Activated naive CD4-positive, alpha-beta T cell treated with anti-CD3 and anti-CD28 coated beads for 36 hours (primary cell): ENCODE measurements around the gene CEMIP2. TPM values are rescaled to one million over a fixed set of nuclear protein-coding genes. Genes with fewer than 3 reads are reported as not detected.

Source experiments
- CTCF ChIA-PET: fragments of 350-600 bp; sonication (Branson Sonifier 250); formaldehyde crosslinking; loops from one replicate; lab custom pipeline; 2021; ENCODE audit warnings: antibody characterized with exemption; lab: Charles Lee
- DNase-seq: peaks from one replicate; pipeline ENCODE4 v3.0.0-alpha.2; 2020
- H3K27ac Mint-ChIP-seq: one replicate; pipeline ENCODE4 v1.8.0; 2021; ENCODE audit warnings: mild to moderate bottlenecking, mixed read lengths
- H3K27me3 Mint-ChIP-seq: one replicate; pipeline ENCODE4 v1.8.0; 2021; ENCODE audit warnings: low read depth, mixed read lengths
- H3K36me3 Mint-ChIP-seq: one replicate; pipeline ENCODE4 v1.8.0; 2021; ENCODE audit warnings: low read depth, mixed read lengths
- H3K4me1 Mint-ChIP-seq: one replicate; pipeline ENCODE4 v1.8.0; 2021; ENCODE audit warnings: low read depth, mixed read lengths
- H3K4me3 Mint-ChIP-seq: one replicate; pipeline ENCODE4 v1.8.0; 2021; ENCODE audit warnings: mild to moderate bottlenecking, moderate library complexity, mixed read lengths
- H3K9me3 Mint-ChIP-seq: one replicate; pipeline ENCODE4 v1.8.0; 2021; ENCODE audit warnings: mixed read lengths
- intact Hi-C: fragments of 100-400 bp; cut with micrococcal nuclease; formaldehyde crosslinking; loops from one replicate; pipeline ENCODE4 v1.15.1; 2023
- total RNA-seq, 2 experiments: library from RNA; stranded (reverse); gene quantifications; one replicate each; pipeline ENCODE4 v1.2.3, GENCODE V29; 2021

CEMIP2 gene
- total RNA-seq, 2 experiments from 2014 or later: 36.4 to 39.7 TPM

- Mint-ChIP-seq H3K4me1 (peaks cover 33% of the 10 kb centered on the region), H3K9me3 (no peaks in the 10 kb centered on the region)
Measured at GRCh38 chr9:71684566-71684965, 83.7 kb downstream of the CEMIP2 start.

GRCh38 chr9:71683598-71684235 is 84.6 kb downstream of the CEMIP2 start:
- DNase-seq: no peak
- no peaks in the 10 kb centered on the region for H3K9me3 Mint-ChIP-seq
- H3K4me1 Mint-ChIP-seq: peaks cover 27% of the 10 kb centered on the region
- no peak overlapping the region for H3K4me3 Mint-ChIP-seq
- H3K27me3 Mint-ChIP-seq: no peaks in the 10 kb centered on the region
- no peak overlapping the region for H3K27ac Mint-ChIP-seq
- peaks cover 29% of the 10 kb centered on the region for H3K36me3 Mint-ChIP-seq
- CTCF ChIA-PET: interaction anchor here (0.7 kb wide), 1 partner anchor 116 kb away, joined by 4 read pairs; no protein-coding TSS in a partner anchor
- intact Hi-C loops: loop anchor here (2.0 kb wide), 2 partner anchors 55 to 85 kb away; partner anchors contain the start of gene CEMIP2

More at GRCh38 chr9:71684566-71684965, 83.7 kb downstream of the CEMIP2 start:
- H3K27me3 Mint-ChIP-seq: no peaks in the 10 kb centered on the region
- H3K36me3 Mint-ChIP-seq: peaks cover 35% of the 10 kb centered on the region
- H3K4me3 Mint-ChIP-seq: no peak overlapping the region
- DNase-seq: no peak
- intact Hi-C loops: loop anchor here (2.0 kb wide), 2 partner anchors 56 to 84 kb away; partner anchors contain the start of gene CEMIP2
- no peak overlapping the region for H3K27ac Mint-ChIP-seq
- CTCF ChIA-PET: interaction anchor here (0.6 to 2.0 kb wide), 4 partner anchors 21 to 115 kb away, joined by 3 to 7 read pairs (median 5); no protein-coding TSS in a partner anchor

- Mint-ChIP-seq H3K36me3 (peaks cover 19% of the 10 kb centered on the region), H3K4me1 (peaks cover 26% of the 10 kb centered on the region)
Measured at GRCh38 chr9:71681708-71682272, 86.5 kb downstream of the CEMIP2 start.

GRCh38 chr9:71681104-71681707 is 87.1 kb downstream of the CEMIP2 start:
- H3K4me1 Mint-ChIP-seq: peaks cover 26% of the 10 kb centered on the region
- H3K36me3 Mint-ChIP-seq: peaks cover 21% of the 10 kb centered on the region
- CTCF ChIA-PET: no interaction called here
- H3K27ac Mint-ChIP-seq: no peak overlapping the region
- no peak for DNase-seq
- no peaks in the 10 kb centered on the region for H3K9me3 Mint-ChIP-seq
- intact Hi-C loops: no loop called here
- no peaks in the 10 kb centered on the region for H3K27me3 Mint-ChIP-seq
- no peak overlapping the region for H3K4me3 Mint-ChIP-seq

More at GRCh38 chr9:71681708-71682272, 86.5 kb downstream of the CEMIP2 start:
- no peaks in the 10 kb centered on the region for H3K9me3 Mint-ChIP-seq
- no peak for DNase-seq
- CTCF ChIA-PET: interaction anchor here (0.6 to 1.0 kb wide), 2 partner anchors 34 to 122 kb away, joined by 3 read pairs; no protein-coding TSS in a partner anchor
- H3K4me3 Mint-ChIP-seq: no peak overlapping the region
- no peaks in the 10 kb centered on the region for H3K27me3 Mint-ChIP-seq
- intact Hi-C loops: no loop called here
- H3K27ac Mint-ChIP-seq: no peak overlapping the region

- Mint-ChIP-seq H3K27me3 (no peaks in the 10 kb centered on the region), H3K27ac (no peak overlapping the region), H3K4me1 (peaks cover 17% of the 10 kb centered on the region), H3K9me3 (no peaks in the 10 kb centered on the region), H3K36me3 (peaks cover 16% of the 10 kb centered on the region), H3K4me3 (no peak overlapping the region)
- intact Hi-C loops: no loop called here
- CTCF ChIA-PET: no interaction called here
- DNase-seq: no peak
Measured at GRCh38 chr9:71680189-71680980, 87.9 kb downstream of the CEMIP2 start.

- Mint-ChIP-seq H3K4me1 (peaks cover 8% of the 10 kb centered on the region), H3K4me3 (no peak overlapping the region), H3K27ac (no peak overlapping the region), H3K36me3 (peaks cover 10% of the 10 kb centered on the region), H3K9me3 (no peaks in the 10 kb centered on the region), H3K27me3 (no peaks in the 10 kb centered on the region)
- intact Hi-C loops: loop anchor here (2.0 kb wide), 1 partner anchor 40 kb away; no protein-coding TSS in a partner anchor
- CTCF ChIA-PET: no interaction called here
- no peak for DNase-seq
Measured at GRCh38 chr9:71678999-71679398, 89.3 kb downstream of the CEMIP2 start.

- H3K27ac Mint-ChIP-seq: no peak overlapping the region
- peaks cover 4% of the 10 kb centered on the region for H3K36me3 Mint-ChIP-seq
- no peak for DNase-seq
- no peak overlapping the region for H3K4me3 Mint-ChIP-seq
- no peaks in the 10 kb centered on the region for H3K27me3 Mint-ChIP-seq
- CTCF ChIA-PET: no interaction called here
- intact Hi-C loops: no loop called here
- peaks cover 3% of the 10 kb centered on the region for H3K4me1 Mint-ChIP-seq
- no peaks in the 10 kb centered on the region for H3K9me3 Mint-ChIP-seq
Measured at GRCh38 chr9:71677209-71677608, 91.1 kb downstream of the CEMIP2 start.

- no peaks in the 10 kb centered on the region for H3K9me3 Mint-ChIP-seq
- peaks cover 3% of the 10 kb centered on the region for H3K4me1 Mint-ChIP-seq
- no peak overlapping the region for H3K4me3 Mint-ChIP-seq
- intact Hi-C loops: no loop called here
- no peak overlapping the region for H3K27ac Mint-ChIP-seq
- no peaks in the 10 kb centered on the region for H3K27me3 Mint-ChIP-seq
- peaks cover 1% of the 10 kb centered on the region for H3K36me3 Mint-ChIP-seq
- CTCF ChIA-PET: no interaction called here
- DNase-seq: no peak
Measured at GRCh38 chr9:71676460-71676859, 91.9 kb downstream of the CEMIP2 start.

- Mint-ChIP-seq H3K27ac (no peak overlapping the region), H3K27me3 (no peaks in the 10 kb centered on the region)
- CTCF ChIA-PET: no interaction called here
Measured at GRCh38 chr9:71675857-71676165, 92.5 kb downstream of the CEMIP2 start.

GRCh38 chr9:71675105-71675856 is 93.0 kb downstream of the CEMIP2 start:
- no peaks in the 10 kb centered on the region for H3K27me3 Mint-ChIP-seq
- peaks cover 3% of the 10 kb centered on the region for H3K4me1 Mint-ChIP-seq
- no peak overlapping the region for H3K4me3 Mint-ChIP-seq
- no peaks in the 10 kb centered on the region for H3K9me3 Mint-ChIP-seq
- intact Hi-C loops: no loop called here
- H3K36me3 Mint-ChIP-seq: peaks cover 1% of the 10 kb centered on the region
- no peak for DNase-seq
- H3K27ac Mint-ChIP-seq: no peak overlapping the region
- CTCF ChIA-PET: interaction anchor here (0.6 kb wide), 1 partner anchor 94 kb away, joined by 3 read pairs; no protein-coding TSS in a partner anchor

More at GRCh38 chr9:71675857-71676165, 92.5 kb downstream of the CEMIP2 start:
- Mint-ChIP-seq H3K36me3 (peaks cover 1% of the 10 kb centered on the region), H3K4me1 (peaks cover 3% of the 10 kb centered on the region), H3K9me3 (no peaks in the 10 kb centered on the region), H3K4me3 (no peak overlapping the region)
- intact Hi-C loops: no loop called here
- no peak for DNase-seq

GRCh38 chr9:71672573-71672972 is 95.7 kb downstream of the CEMIP2 start:
- intact Hi-C loops: no loop called here
- DNase-seq: no peak
- Mint-ChIP-seq H3K27ac (no peak overlapping the region), H3K4me1 (no peaks in the 10 kb centered on the region), H3K36me3 (peaks cover 1% of the 10 kb centered on the region), H3K9me3 (no peaks in the 10 kb centered on the region), H3K27me3 (peaks cover 5% of the 10 kb centered on the region), H3K4me3 (no peak overlapping the region)
- CTCF ChIA-PET: no interaction called here
